Activated naive CD8-positive, alpha-beta T cell (primary cell): ENCODE results near the gene TCP11X1.
"Not testable (repeated sequence)": the region's sequence is repeated elsewhere in the genome, so short reads cannot be mapped to it uniquely, and the experiment has no call there.

Experiments used
- H3K27ac Mint-ChIP-seq: one replicate; pipeline ENCODE4 v1.8.0; 2021; ENCODE audit warnings: mixed read lengths
- H3K27me3 Mint-ChIP-seq: one replicate; pipeline ENCODE4 v1.8.0; 2021; ENCODE audit warnings: mixed read lengths
- H3K36me3 Mint-ChIP-seq: one replicate; pipeline ENCODE4 v1.8.0; 2021; ENCODE audit warnings: mixed read lengths
- H3K4me1 Mint-ChIP-seq: one replicate; pipeline ENCODE4 v1.8.0; 2021; ENCODE audit warnings: low read depth, mixed read lengths
- H3K4me3 Mint-ChIP-seq: one replicate; pipeline ENCODE4 v1.8.0; 2021; ENCODE audit warnings: mild to moderate bottlenecking, mixed read lengths
- H3K9me3 Mint-ChIP-seq: one replicate; pipeline ENCODE4 v1.8.0; 2021; ENCODE audit warnings: low read depth, mixed read lengths

TCP11X1 gene

GRCh38 chrX:102214986-102215385, at the start of gene TCP11X1:
TSS of gene TCP11X1 (plus strand) at chrX:102215301.
- H3K27me3 Mint-ChIP-seq, H3K36me3 Mint-ChIP-seq, H3K4me1 Mint-ChIP-seq, H3K9me3 Mint-ChIP-seq, H3K27ac Mint-ChIP-seq, H3K4me3 Mint-ChIP-seq: not testable (repeated sequence)

GRCh38 chrX:102185967-102186720, 29.0 kb upstream of the TCP11X1 start:
- H3K4me3 Mint-ChIP-seq, result no peak overlapping the region
- peaks cover 10% of the 10 kb centered on the region for H3K9me3 Mint-ChIP-seq
- no peaks in the 10 kb centered on the region for H3K36me3 Mint-ChIP-seq
- no peaks in the 10 kb centered on the region for H3K27me3 Mint-ChIP-seq
- no peaks in the 10 kb centered on the region for H3K4me1 Mint-ChIP-seq
- H3K27ac Mint-ChIP-seq, result no peak overlapping the region

- H3K4me1 Mint-ChIP-seq, H3K27ac Mint-ChIP-seq, H3K36me3 Mint-ChIP-seq, H3K9me3 Mint-ChIP-seq, H3K27me3 Mint-ChIP-seq, H3K4me3 Mint-ChIP-seq: not testable (repeated sequence)
These were observed 7.2 kb upstream of the TCP11X1 start for GRCh38 chrX:102207940-102208339.

GRCh38 chrX:102216497-102216896, 1.4 kb downstream of the TCP11X1 start:
- H3K9me3 Mint-ChIP-seq, H3K27ac Mint-ChIP-seq, H3K4me1 Mint-ChIP-seq, H3K36me3 Mint-ChIP-seq, H3K4me3 Mint-ChIP-seq, H3K27me3 Mint-ChIP-seq: not testable (repeated sequence)

- not testable (repeated sequence) for H3K9me3 Mint-ChIP-seq, H3K27me3 Mint-ChIP-seq, H3K27ac Mint-ChIP-seq, H3K4me3 Mint-ChIP-seq, H3K4me1 Mint-ChIP-seq, H3K36me3 Mint-ChIP-seq
These were observed 20.6 kb downstream of the TCP11X1 start for GRCh38 chrX:102235678-102236077.

GRCh38 chrX:102240265-102240664, 25.2 kb downstream of the TCP11X1 start:
- not testable (repeated sequence) for H3K27ac Mint-ChIP-seq, H3K9me3 Mint-ChIP-seq, H3K36me3 Mint-ChIP-seq, H3K4me3 Mint-ChIP-seq, H3K27me3 Mint-ChIP-seq, H3K4me1 Mint-ChIP-seq

- H3K4me1 Mint-ChIP-seq, H3K27me3 Mint-ChIP-seq, H3K27ac Mint-ChIP-seq, H3K9me3 Mint-ChIP-seq, H3K36me3 Mint-ChIP-seq, H3K4me3 Mint-ChIP-seq: not testable (repeated sequence)
These were observed 31.8 kb downstream of the TCP11X1 start, which contains the start of gene NXF2 for GRCh38 chrX:102246893-102247292. TSS of gene NXF2 (plus strand) at chrX:102247167. CDS start at chrX:102307079, 59,912 bp downstream.

- H3K36me3 Mint-ChIP-seq, H3K4me1 Mint-ChIP-seq, H3K27ac Mint-ChIP-seq, H3K4me3 Mint-ChIP-seq, H3K27me3 Mint-ChIP-seq, H3K9me3 Mint-ChIP-seq: not testable (repeated sequence)
These were observed 57.1 kb downstream of the TCP11X1 start for GRCh38 chrX:102272231-102272630.
